ENCODE measurements around the gene MBNL1.

The MBNL1 gene

DNA sequence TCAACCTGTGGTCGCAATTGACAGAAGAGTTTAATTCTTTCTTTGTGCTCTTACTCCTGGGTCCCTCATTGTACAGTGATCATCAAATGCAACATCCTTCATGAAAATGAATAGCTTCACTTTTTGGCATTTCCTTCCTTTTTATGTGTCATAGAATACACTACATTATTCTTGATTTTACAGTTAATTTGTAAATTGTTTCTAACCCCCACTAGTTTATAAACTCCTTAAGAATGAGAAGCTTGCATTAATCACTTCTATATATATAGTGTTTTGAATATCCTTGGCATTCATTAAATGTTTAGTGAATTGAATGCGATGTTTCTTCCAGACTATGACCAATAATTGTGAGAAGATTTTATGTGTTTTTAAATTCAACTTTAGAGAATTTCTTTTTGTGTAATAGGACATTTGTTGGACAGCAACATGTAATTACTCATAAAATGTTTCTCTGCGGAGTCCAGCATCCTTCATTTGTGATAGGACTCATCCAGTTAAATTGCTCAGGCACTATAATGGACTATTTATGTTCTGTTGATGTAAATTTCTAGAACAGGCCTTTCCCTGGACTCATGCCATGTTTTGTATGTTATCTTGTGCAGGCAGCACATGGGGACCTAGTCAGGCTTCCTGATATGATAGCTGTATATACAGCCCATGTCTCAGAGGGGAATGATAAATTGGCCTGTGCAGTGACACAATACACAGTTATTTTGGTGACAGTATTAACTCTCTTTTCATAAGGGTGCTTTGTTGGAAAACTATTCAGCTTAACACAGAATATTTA, 51.3 kb downstream of the MBNL1 start:
- TF ChIP-seq, protein P1, sequence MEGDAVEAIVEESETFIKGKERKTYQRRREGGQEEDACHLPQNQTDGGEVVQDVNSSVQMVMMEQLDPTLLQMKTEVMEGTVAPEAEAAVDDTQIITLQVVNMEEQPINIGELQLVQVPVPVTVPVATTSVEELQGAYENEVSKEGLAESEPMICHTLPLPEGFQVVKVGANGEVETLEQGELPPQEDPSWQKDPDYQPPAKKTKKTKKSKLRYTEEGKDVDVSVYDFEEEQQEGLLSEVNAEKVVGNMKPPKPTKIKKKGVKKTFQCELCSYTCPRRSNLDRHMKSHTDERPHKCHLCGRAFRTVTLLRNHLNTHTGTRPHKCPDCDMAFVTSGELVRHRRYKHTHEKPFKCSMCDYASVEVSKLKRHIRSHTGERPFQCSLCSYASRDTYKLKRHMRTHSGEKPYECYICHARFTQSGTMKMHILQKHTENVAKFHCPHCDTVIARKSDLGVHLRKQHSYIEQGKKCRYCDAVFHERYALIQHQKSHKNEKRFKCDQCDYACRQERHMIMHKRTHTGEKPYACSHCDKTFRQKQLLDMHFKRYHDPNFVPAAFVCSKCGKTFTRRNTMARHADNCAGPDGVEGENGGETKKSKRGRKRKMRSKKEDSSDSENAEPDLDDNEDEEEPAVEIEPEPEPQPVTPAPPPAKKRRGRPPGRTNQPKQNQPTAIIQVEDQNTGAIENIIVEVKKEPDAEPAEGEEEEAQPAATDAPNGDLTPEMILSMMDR (conservative IDR thresholded peaks at IDR 0.05; ENCODE audit: low read depth, low read length) = no peak
- no peak for DNase-seq (ENCODE audit: low read depth)
- no peak overlapping the region for H3K4me3 ChIP-seq (ENCODE audit: low read depth, low read length)

DNA sequence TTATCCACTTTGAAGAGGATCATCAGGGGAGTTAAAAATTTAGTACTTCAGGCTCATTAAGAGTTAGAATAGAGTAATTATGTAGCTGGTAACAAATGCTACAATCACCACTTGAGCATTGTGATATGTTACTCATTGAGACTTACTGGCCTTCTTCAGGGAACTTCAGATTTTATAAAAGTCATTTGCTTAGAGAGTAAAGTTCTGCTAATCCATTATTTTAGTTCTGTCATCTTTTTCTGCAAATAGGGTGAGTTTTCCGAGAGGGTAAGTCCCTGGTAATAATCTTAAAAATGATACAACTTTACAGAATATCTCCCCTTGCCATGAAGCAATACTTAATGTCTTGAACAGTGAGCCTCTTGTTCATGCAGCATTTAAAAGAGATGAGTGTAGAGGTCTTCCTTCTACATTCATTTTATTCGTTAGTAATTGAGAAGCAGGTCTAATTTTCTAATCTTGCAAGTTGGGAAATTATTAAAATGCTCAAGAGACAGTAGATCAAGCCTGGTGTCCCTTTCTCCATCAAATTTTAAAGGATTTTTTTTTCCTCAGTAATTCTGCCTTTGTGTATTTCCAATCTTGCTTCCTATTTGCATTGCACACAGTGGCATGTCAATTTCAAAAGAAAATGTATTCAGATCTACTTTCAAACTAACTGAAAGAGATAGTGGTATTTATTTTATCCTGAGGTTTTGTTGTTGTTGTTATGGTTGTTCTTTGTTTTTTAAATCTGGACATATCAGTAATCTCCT, 52.6 kb downstream of the MBNL1 start:
- H3K4me3 ChIP-seq (ENCODE audit: low read depth, low read length) = no peak overlapping the region
- TF ChIP-seq, protein P1 (conservative IDR thresholded peaks at IDR 0.05; ENCODE audit: low read depth, low read length) = no peak
- no peak for DNase-seq (ENCODE audit: low read depth)

DNA sequence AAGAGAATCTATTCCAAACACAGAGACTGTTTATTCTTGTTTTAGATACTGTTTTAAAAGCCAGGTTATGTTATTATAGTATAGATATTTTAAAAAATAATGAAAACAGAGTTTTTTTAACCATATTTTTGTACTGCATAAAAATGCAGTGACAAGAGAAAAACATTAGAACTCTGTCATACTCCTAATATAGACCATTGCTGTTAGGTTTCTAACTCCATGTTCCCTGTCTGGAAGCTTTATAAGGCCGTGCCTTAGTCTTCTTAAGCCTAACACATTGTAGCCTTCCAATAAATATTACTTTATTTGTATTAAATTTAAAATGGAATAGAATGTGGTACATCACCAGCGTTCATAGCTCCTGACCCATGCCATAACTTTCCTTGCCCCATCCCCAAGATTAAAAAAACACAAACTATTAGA, 53.2 kb downstream of the MBNL1 start:
- TF ChIP-seq, protein P1 (conservative IDR thresholded peaks at IDR 0.05; ENCODE audit: low read depth, low read length) = no peak

DNA sequence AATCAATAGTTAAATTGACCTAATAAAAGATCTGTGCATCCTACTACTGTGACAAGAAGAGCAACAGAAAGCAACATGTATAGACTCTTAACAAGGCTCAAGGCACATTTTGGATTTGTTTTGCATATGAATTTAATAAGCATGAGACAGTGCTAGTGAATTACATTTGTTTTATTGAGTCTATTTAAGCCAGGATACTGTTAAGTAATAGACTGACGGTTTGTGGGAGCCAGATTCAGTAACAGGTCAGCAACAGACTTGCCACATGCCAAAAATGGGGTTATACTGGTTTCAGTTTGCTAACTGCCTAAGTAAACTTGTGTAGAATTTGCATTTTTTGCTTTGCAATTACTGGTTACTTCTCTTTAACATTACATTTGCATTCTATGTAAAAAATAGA, 54.0 kb downstream of the MBNL1 start:
- peak; percentile 54 for DNase-seq (ENCODE audit: low read depth)
- TF ChIP-seq, protein P1 (conservative IDR thresholded peaks at IDR 0.05; ENCODE audit: low read depth, low read length) = no peak
- no peak overlapping the region for H3K4me3 ChIP-seq (ENCODE audit: low read depth, low read length)

More for the DNA sequence above, 53.2 kb downstream of the MBNL1 start:
- no peak for DNase-seq (ENCODE audit: low read depth)
- no peak overlapping the region for H3K4me3 ChIP-seq (ENCODE audit: low read depth, low read length)

DNA sequence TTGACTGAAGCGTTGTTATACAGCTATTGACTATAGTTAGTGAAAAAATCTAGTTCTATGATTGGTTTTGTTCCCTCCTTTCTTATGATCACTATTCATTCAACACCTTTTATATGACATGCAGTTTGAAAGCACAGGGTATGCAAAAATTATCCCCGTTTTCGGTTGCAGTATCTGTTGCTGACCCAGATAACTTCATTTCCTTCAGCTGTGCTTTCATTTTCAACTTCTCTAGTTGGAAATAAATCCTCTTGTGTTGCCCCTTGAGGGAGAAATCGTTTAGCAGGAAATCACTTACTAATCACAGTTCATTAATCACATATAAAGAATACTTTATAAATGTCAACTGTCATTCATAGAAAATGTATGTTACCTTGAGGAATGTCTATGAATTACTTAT, 55.1 kb downstream of the MBNL1 start:
- TF ChIP-seq, protein P1 (conservative IDR thresholded peaks at IDR 0.05; ENCODE audit: low read depth, low read length) = no peak
- DNase-seq (ENCODE audit: low read depth) = no peak
- H3K4me3 ChIP-seq (ENCODE audit: low read depth, low read length) = no peak overlapping the region

DNA sequence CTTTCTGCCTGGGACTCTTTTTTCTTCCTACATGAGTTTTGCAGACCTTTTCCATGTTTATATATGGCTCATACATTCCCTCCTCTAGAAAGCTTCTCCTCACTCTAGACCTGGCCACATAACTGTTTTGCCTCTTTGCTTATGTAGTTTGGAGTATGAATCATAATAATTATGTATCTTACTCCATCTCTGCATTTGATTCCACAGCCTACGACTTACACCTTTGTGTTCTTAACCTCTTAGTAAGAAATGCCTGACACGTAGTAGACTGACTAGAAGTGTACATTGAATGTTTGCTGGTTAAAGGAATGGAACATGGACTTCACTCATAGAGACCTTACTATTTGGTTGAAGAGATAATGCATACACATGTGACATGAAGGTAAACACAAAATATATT, 56.4 kb downstream of the MBNL1 start:
- TF ChIP-seq, protein P1 (conservative IDR thresholded peaks at IDR 0.05; ENCODE audit: low read depth, low read length) = no peak
- no peak overlapping the region for H3K4me3 ChIP-seq (ENCODE audit: low read depth, low read length)
- no peak for DNase-seq (ENCODE audit: low read depth)
